HG03432 (cell line): Measurements from ENCODE around the gene UGT1A1.

Experiments used
- ATAC-seq: cut with Tn5 transposase; IDR thresholded peaks from one replicate; pipeline ENCODE4 v1.9.1; 2021; ENCODE audit warnings: mild to moderate bottlenecking, moderate library complexity; ENCODE audit not compliant: unreplicated experiment

The UGT1A1 gene

DNA sequence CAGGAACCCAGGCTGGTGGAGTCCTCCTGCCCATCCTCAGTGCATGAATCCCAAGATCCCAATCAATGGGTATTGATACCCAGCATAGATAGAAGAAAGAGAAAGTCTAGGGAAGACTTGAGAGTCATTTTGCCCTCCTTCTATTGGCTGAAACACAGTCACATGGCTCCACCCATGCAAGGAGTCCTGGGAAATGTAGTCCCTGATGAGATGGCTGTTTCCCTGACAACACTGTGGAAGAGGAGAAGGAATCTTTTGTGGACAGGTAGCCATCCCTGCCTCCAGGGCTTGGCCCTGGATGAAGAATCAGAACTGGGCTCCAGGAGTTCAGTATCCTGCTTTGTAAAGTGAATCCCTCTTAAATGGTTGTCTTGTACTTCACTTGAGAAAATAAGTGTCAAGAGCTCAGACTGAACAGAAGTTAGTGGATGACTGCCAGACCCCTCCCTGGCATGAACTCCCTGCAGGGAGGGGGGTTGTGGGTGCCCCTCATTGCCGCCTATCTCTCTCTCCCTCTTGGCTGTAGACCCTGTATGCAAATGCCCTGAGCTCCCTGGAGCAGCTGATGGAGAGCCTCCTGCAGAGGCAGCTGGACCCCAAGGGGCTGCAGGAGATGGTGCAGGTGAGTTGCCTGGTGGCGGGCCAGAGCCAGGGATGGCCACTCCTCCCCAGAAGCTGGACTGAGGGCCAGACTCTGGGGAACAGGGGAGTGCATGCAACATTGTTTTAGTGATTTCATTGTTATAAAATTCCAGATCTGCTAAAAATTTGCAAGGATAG is 54.2 kb downstream of the UGT1A1 start:
- ATAC-seq = no peak

DNA sequence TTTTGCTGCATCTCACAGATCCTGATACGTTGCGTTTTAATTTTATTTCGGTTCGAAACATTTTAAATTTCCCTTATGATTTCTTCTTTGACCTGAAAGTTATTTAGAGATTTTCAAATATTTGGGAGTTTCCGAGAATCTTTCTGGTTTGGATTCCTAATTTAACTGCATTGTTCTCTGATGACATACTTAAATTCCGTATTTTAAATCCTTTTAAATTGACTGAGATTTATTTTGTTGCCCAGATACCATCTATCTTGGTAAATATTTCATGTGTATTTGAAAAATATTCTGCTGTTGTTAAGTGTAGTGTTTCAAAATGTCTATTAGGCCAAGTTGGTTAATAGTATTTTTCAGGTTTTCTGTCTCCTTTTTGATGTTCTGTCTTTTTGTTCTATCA is 55.8 kb downstream of the UGT1A1 start:
- ATAC-seq = no peak

DNA sequence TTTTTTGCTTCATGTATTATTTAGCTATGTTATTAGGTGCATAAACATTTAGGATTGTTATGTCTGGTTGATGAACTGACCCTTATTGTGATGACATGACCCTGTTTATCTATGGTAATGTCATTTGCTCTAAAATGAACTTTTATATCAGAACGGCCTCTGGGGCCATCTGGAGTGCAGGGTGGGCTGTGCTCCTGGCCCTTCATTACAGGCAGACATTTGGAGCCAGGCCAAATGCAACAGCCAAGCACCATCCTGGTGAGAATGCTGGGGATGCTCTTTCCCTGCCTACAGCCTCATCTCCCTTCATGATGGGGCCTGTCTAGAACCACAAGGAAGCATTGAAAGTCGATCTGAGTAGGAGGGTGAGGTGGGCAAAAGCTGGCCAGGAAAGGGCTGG is 56.3 kb downstream of the UGT1A1 start:
- no peak for ATAC-seq

DNA sequence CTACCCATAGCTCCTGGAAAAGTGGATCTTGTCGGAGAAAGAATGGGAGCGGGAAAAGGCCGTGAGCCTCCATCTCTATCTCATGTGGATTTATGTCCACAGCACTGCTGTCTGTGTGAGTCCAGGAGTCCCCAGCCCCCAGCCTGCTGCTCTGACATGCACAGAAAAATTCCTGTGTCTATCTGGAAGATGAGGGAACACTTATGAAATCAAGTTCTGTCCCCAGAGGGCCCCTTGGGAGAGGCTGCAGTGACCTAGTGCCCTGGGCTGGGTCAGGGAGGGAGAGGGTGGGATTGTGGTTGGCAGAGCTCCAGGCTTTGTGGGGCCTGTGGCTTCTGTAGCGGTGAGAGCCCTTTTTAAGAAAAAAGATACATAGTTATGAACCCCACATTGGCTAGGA is 56.7 kb downstream of the UGT1A1 start:
- no peak for ATAC-seq

DNA sequence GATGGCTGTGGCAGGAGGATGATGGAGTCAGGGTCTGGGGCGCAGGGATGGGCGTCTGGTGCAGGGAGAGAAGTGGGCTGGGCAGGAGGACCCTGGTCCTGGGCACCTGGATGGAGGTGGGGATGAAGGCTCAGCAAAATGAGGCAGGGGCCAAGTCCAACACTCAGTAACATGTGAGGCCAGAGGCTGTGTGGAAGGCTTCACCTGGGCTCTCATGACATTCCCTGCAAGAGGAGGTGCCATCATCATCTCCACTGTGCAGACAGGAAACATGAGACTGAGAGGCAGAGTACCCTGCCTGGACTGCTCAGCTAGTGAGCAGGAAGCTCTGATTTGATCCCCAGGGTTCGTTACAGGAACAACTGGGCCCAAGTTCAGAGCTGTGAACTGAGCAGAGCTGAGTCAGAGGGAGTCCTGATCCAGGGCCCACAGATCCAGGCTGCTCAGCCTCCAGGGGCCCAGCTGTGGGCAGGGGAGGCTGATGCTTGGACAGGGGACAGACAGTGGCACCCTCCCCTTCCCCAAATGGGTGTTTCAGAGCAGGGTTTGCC is 57.4 kb downstream of the UGT1A1 start:
- no peak for ATAC-seq

DNA sequence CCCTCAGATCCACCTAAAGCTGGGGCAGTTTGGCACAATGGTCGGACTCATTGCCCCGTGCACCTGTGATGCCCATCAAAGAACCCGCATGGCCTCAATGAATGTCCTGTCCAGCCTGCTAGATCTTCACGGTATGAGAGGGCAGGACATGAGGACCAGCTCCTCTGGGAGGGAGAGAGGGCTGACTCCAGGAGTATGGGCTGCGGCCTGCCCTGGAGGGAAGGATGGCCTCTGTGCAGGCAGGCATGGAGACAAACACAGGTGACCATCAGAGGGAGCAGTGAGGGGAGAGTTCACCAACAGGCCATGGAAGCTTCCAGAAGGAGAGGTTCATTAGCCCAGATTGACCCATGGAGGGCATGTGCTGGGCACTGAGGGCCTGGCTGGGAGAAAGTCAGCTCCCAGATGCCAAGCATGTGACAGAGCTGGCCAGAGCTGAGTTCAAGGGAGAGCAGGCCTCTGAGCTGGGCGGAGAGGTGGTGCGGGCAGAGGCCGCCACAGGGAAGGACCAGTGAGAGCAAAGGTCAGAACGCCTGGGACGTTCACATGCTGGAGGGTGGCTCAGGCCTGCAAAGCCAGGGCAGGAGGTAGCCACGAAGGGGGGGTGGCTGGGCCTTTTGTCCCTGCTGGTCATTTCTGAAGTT is 58.0 kb downstream of the UGT1A1 start:
- no peak for ATAC-seq

DNA sequence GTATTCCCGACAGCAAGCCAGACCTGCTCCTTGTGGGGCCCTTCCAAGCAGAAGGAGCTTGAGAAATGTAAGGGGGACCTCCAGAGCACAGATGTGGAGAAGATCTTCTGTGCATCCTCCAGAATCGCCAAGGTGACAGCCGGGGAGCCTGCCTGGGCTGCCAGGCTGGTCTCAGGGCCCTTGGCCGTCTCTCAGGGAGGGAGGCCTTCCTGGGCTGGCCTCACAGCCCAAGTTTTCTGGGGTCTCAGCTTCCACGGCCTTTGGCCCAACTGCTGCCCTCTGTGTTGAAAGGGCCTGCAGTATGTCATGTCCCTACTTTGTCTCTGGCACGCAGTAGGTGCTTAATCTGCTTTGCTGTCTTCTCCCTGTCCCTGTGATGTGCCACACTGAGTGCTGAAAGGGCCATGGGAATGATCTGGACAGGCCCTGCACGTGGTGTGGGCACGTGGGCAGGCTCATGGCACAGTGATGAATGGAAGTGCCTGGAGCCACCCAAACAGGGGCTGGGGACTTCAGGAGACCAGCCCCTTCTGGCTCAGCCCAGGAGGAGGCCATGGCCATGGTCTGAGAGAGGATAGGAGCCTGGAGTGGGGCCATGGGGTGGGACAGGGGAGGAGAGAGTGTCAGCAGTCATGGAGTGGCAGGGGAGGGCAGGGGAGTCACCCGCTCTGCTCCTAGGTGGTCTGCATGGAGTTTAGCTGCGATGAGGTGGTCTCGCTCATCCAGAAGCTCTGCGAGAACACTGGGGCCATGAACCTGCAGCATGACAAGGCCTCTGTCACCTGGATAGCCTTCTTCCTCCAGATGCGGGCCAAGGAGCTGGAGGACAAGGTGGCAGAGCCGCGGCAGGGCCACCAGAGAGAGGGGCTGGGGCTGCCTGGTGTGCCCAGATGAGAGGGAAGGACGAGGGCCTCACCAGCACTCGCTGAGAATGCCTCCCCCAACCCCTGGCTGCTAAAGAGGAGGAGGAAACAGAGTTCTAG is 58.9 kb downstream of the UGT1A1 start:
- no peak for ATAC-seq

DNA sequence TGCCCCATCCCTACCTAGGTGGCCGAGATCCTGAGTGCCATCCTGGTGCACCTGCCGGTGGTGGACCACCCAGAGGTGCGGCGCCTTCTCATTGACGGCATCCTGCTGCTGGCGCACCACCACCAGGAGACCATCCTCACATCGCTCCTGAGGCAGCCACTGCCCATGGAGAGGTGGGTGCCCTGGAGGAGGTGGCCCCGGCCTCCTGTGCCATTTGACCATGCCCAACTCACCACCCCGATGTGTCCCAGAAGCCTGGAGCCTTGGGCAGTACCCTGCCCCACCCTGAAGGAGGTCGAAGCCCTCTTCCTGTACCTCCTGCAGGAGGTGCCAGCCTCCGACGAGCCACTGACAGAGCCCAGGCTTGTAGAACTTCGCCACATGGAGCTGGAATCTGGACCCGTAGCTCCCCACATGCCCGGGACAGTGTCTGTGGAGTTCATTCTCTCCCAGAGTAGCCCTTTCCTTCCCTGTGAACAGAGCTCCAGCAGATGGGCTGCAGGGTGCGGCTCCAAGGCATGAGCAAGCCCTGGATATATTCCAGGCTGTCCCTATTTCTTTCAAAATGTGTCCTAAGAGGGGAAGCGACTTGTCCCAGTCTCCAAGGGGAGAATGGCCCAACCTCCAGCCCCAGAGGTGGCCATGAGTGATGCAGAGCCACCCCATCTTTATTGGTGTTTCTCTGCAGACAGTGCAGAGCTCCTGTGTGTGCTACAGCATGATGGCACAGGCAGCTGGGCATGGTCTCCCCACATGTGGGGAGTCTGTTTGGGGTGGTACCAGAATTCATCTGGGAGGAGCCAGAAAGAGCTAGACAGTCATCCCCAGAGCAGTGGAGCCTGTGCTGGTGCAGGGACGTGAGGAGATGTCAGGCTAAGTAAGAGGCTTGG is 60.1 kb downstream of the UGT1A1 start:
- ATAC-seq = no peak

DNA sequence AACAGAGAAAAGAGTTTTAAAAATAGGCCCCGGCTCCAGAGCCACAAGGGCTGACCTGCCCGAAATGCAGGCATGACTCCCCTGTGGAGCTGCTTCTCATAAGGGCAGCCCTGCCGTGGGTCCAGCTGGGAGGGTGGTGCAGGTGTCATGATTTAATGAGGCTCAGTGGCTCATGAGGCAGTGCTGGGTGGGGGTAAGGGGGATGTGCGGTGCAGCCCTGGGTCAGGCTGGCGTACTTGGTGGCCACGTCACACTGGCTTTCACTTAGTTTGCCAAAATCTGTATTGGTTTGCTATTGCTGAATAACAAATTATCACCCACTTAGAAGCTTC is 60.7 kb downstream of the UGT1A1 start:
- ATAC-seq = no peak

DNA sequence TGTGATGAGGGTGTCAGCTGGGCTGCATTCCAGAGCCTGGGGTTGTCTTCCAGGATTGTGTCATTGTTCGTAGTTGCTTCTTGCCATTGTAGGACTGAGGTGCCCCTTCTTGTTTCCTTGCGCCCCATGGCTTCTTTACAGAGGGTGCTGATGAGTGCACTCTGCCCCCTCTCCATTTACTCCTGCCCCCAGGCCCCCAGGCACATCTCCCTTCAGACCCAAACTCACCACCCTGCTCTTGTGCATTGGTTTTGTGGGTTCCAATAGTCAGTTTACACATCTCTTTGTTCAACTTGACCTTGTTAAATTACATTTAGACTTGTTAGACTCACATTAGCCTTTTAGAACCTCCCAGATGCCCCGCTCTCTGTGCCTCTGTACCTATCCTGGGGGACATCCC is 61.1 kb downstream of the UGT1A1 start:
- ATAC-seq = no peak

DNA sequence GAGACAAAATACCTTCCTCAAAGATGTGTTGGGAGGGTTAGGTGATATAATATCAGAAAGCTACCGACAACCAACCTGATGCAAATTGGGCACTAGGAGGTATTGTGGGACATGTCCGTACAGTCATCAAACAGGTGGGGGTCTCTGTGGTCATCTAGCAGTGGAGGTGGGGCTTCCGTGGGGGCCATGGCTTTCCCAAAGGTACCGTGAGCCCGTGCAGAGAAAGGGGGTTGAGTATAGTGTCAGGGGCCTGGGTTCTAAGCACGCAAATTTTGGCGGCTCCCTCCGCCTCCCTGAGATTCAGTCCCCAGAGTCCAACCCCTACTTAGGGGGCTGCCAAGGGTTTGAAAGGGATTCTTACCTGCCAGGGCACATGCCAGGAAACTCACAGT is 61.6 kb downstream of the UGT1A1 start:
- no peak for ATAC-seq

DNA sequence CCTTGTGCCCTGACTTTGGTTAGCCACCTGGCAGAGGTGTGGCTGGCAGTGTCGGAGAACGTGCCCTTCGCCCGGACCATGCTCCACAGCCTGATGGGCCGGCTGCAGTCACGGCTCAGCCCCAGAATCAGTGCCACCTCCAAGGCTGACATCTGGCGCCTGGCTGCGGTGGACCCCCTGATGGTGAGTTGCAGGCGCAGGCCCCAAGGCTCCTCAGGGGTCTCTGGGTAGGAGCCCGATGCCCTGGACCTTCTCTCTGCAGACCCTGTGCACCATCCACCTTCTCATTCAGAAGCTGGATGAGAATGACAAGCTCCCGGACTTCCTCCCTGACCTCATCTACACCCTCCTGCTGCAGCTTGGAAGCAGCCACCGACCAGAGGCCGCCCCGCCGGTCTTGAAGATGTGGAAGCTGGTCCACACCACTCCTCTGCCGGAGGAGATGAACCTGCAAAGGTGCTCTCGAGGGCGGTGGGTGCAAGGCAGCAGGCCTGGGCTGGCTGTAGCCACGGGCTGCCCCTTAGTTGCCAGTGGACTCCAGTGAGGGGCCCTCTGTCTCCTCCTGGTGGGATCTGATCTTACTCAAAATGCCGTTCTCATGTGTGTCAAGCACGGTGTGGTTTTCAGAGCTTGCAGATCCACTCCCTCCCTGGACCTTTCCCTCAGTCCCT is 62.2 kb downstream of the UGT1A1 start:
- ATAC-seq = no peak
